ENCODE results near the gene AKR1C4.
"Not testable (repeated sequence)": the region's sequence is repeated elsewhere in the genome, so short reads cannot be mapped to it uniquely, and the experiment has no call there.

Gene AKR1C4

DNA sequence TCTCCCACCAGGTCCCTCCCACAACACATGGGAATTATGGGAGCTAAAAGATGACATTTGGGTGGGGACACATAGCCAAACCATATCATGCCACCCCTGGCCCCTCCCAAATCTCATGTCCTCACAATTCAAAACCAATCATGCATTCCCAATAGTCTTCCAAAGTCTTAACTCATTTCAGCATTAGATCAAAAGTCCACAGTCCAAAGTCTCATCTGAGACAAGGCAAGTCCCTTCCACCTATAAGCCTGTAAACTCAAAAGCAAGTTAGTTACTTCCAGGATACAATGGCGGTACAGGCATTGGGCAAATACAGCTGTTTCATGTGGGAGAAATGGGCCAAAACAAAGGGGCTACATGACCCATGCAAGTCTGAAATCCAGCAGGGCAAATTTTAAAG lies 13.1 kb downstream of the AKR1C4 start:
- DNase-seq: not testable (repeated sequence)

DNA sequence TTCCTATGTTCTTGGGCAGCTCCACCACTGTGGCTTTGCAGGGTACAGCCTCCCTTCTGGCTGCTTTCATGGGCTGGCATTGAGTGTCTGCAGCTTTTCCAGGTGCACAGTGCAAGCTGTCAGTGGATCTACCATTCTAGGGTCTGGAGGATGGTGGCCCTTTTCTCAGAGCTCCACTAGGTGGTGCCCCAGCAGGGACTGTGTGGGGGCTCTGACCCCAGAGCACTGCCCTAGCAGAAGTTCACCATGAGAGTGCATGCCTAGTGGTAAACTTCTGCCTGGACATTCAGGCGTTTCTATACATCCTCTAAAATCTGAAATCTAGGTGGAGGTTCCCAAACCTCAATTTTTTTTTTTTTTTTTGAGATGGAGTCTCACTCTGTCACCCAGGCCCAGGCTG lies 13.6 kb downstream of the AKR1C4 start:
- DNase-seq: not testable (repeated sequence)

DNA sequence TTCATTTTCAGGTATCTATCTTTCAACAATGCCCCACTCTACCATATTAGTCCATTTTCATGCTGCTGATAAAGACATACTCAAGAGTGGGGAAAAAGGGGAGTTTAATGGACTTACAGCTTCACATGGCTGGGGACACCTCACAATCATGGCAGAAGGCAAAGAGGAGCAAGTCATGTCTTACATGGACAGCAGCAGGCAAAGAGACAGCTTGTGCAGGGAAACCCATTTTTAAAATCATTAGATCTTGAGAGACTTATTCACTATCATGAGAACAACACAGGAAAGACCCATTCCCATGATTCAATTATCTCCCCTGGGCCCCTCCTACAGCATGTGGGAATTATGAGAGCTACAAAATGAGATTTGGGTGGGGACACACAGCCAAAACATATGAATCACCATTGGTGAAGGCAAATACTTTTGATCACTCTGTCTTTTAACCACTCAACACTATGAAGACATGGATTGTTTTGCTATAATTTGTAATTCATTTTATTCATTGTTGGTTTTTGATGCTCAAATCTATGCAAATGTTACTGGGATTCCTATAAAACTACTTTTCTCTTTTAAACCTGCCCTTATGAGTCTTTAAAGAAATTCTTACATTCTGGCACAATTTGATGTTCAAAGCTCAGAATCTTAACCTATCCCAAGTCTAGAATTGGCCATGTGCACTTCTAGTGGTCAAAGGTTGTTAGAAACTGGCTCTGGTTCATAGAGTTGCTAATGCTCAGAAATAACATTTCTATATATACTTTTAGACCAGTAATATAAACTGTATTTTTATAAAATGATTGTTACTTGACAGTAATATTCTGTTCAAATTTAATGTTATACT lies 15.3 kb downstream of the AKR1C4 start:
- no peak for DNase-seq

DNA sequence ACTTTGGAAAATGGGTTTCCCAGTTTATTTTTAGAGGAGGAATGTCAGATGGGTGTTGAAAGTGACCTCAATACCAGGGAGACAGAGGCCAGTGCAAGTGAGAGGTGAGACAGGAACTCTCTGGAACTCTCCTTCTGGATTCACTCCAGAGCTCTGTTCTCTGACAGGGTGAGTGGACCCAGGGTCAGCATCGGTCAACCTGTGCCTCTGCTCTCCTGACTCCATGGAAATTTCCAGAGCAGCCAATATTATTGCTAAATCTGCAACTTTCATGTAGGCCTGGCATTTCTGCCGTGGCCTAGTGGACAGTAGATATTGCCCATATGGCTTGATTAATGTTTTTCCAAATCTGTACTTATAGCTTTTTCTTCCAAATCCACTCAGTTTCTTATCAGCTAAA lies 20.2 kb downstream of the AKR1C4 start:
- no peak for DNase-seq

DNA sequence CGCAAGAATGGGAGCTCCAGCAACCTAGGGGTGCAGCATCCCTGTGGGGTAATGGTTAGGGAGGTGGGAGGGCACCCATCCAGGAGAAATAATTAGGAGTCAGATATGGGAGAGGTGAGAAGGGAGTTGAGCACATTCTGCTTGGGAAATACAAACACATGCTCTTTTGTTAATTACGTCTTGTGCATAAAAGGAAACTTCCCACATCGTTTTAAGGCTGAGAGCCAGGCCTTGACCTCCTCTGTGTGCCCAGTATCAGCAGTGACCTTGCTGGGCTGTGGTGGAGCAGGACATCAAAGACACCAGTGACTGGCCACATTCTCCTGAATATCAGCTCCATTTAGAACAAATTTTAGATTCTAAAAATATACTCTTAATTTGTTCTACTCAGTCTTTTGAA lies 22.6 kb downstream of the AKR1C4 start:
- no peak for DNase-seq

DNA sequence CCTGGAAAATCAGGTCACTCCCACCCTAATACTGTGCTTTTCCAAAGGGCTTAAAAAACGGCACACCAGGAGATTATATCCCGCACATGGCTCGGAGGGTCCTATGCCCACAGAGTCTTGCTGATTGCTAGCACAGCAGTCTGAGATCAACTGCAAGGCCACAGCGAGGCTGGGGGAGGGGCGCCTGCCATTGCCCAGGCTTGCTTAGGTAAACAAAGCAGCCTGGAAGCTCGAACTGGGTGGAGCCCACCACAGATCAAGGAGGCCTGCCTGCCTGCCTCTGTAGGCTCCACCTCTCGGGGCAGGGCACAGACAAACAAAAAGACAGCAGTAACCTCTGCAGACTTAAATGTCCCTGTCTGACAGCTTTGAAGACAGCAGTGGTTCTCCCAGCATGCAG lies 26.3 kb downstream of the AKR1C4 start:
- DNase-seq: not testable (repeated sequence)

DNA sequence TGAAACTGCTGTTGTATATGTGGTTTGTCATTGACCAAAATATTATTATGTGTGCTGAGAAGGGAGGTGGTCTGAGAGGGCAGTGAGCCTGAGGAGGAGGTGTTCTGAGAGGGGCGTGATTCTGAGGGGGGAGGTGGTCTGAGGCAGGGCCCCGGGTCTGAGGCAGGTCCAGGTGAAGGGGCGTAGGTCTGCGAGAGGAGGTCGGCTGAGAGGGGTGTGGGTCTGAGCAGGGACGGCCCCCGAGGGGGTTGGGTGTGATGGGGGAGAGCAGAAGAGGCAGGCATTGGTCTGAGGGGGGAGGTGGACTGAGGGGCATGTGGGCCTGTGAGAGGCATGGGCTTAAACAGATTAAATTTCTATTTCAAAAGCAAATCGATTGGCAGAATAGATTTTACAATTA lies 32.4 kb downstream of the AKR1C4 start:
- DNase-seq: no peak

DNA sequence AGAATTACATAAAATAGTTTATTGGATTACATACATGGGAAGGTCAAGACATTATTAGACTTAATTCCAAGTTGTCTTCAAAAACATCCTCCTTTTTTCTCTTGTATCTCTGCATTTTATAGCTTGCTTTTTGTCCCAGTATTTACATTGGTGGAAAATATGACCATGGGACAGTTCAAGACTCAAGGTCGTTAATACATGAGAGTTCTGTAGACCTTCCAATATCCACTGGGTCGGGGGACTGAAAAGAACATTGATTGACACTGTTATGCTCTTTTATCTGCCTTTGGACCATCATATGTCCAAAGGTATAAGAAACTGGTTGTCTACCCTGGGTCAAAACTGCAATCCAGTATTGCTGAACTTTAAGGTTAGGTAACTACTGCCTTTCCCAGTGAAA lies 36.7 kb downstream of the AKR1C4 start:
- DNase-seq: no peak

DNA sequence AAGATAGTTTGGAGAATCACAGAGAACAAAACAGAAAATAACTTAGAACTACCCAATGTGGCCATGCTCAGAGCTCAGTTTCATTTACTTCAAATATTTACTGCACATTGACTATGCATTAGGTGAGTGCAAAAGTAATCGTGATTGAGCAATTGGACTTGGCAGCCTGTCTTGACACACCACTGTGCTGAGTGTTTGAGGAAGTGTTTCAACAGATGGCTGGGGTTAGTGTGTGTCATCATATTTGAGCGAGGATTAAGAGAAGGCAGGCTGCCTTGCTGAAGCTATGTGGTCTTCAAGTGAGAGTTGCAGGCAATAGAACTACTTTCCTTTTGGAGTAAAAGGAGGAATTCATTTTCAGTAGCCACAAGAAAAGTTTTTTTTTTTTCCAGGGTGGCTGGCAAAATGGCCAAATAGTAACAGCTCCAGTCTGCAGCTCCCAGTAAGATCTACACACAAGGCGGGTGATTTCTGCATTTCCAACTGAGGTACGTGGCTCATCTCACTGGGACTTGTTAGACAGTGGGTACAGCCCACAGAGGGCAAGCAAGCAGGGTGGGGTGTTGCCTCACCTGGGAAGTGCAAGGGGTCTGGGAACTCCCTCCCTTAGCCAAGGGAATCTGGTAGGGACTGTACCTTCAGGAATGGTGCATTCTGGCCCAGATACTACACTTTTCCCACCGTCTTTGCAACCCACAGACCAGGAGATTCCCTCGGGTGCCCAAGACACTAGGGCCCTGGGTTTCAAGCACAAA lies 37.6 kb downstream of the AKR1C4 start:
- no peak for DNase-seq

DNA sequence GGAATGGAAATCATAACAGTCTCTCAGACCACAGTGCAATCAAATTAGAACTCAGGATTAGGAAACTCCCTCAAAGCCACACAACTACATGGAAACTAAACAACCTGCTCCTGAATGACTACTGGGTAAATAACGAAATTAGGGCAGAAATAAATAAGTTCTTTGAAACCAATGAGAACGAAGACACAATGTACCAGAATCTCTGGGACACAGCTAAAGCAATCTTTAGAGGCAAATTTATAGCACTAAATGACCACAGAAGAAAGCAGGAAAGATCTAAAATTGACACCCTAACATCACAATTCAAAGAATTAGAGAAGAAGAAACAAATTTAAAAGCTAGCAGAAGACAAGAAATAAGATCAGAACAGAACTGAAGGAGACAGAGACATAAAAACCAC lies 40.9 kb downstream of the AKR1C4 start:
- DNase-seq: not testable (repeated sequence)

DNA sequence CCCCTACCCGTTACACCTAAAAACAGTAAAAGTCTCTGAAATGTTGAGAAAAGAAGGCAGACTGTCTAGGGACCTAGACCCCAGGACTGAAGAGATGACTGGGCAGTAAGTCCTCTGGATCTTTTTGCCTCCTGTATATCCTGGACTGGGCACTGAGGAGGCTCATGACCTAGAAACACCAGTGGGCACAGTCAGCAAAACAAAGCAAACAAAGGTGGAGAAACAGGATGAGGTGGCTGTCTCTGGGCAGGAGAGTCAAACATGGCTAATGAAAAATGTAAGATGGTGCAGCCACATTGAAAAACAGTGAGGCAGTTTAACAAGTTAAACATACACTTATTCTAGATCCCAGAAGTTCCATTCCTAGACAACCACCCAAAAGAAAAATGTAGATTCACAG lies 45.9 kb downstream of the AKR1C4 start:
- no peak for DNase-seq

DNA sequence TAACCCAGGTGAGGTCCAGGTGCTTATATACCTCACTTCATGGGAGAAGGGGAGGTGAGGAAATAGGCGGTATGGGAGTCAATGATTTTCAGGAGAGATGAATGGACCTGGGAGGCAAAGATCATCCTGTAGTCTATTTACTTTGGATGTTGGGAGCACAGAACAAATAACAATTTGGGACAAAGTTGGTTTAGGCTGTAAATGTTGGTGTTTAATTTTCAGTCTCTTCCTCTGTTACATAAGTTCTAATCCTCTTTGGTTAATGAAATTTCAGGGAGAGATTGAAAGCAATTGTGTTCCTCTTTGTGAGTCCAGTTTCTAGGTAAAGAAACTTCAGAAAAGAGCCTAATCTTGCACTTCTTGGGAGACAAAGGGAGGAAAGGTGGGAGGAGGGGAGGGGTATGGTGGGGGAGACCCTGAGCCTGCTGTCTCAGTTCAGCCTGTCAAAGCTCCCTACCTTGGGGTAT lies 46.9 kb downstream of the AKR1C4 start:
- no peak for DNase-seq

DNA sequence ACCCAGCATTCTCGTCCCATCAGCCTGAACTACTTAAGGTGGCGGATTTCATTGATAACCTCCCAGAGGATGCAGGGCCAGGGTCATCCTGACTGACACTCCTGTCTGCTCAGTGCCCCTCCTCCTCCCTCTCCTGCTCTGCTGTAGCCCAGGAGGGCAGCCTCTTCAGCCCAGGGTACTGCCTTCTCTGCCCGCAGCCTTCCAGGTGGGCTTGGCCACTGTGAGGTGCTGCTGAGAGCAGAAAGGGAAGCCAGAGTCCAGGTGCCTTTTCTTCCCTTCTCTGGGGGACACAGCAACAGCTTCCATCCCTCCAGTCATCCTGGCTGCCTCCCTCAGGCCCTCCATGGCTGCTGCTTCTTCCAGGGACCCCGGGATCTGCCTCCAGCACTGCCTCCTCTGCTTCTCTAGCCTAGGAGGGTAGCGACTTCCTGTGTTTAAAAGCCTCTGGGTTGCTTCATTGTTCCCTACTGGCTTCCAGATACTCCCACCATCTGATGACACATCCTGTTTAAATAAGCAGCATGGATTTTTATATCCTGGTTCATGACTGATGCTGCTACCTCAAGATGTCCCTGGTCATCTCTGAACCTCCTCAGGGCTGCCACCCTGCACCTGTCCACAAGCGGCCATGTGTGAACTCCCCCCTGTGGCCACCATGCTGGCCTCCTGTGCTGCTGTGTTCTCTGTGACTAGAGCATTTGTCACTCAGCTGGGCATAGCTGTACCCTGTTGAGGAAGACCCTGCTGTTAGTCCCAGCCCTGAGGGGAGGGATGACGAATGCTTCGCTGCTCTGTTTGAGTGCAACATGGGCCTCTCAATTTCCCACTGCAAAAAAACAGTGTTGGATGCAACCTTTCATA lies 55.8 kb downstream of the AKR1C4 start:
- no peak for DNase-seq

DNA sequence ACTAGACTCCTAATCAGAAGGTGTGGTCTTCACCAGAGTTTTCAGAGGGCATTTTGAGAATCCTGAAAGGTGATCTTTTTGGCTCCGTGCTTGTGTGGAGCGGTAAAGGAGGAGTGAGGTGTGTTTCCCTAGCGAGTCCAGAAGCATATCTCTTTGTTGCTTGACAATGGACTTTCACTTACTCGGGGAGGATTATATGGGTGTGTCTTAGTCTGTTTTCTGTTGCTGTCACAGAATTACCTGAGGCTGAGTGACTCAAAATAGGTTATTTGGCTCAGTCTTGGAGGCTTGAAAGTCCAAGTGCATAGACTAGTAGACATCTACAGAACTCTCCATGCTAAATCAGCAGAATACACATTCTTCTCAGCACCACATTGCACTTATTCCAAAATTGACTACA lies 57.9 kb downstream of the AKR1C4 start:
- DNase-seq: no peak

DNA sequence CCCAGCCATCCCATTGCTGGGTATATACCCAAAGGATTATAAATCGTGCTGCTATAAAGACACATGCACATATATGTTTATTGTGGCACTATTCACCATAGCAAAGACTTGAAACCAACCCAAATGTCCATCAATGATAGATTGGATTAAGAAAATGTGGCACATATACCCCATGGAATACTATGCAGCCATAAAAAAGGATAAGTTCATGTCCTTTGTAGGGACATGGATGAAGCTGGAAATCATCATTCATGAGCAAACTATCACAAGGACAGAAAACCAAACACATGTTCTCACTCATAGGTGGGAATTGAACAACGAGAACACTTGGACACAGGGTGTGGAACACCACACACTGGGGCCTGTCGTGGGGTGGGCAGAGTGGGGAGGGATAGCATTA lies 61.1 kb downstream of the AKR1C4 start:
- not testable (repeated sequence) for DNase-seq

DNA sequence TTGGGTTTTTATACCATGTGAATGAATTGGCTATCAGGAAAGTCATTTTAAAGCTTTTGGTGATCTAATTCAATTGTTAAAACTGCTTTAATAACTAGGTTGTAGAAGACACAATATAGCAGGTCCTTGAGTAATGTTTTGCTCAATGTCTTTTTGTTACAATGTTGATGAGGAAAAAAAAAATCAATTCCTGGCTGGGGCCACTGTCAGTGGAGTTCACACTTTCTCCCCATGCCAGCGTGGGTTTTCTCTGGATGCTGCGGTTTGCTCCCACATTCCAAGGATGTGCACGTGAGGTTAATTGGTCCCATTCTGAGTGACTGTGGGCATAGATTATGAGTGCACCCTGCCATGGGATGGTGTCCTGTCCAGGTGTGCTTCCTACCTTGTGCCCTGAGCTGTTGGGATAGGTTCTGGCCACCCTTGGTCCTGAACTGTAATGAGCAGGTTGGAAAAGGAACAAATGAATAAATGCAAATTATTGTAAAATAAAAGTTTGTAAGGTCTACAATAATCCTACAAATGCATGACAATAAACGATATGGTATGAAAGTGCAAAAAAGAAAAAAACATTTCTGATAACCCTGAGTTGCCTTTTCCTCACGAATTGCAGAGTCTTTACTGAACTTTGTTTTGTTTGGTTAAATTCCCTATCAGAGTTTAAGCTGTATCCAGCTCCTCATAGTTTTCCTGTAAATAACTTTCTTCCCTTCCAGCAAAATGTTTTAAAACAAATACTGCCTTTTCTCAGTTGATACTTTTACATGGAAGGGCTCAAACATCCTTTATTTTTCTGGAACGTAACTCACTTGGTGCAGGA lies 62.7 kb downstream of the AKR1C4 start:
- no peak for DNase-seq

DNA sequence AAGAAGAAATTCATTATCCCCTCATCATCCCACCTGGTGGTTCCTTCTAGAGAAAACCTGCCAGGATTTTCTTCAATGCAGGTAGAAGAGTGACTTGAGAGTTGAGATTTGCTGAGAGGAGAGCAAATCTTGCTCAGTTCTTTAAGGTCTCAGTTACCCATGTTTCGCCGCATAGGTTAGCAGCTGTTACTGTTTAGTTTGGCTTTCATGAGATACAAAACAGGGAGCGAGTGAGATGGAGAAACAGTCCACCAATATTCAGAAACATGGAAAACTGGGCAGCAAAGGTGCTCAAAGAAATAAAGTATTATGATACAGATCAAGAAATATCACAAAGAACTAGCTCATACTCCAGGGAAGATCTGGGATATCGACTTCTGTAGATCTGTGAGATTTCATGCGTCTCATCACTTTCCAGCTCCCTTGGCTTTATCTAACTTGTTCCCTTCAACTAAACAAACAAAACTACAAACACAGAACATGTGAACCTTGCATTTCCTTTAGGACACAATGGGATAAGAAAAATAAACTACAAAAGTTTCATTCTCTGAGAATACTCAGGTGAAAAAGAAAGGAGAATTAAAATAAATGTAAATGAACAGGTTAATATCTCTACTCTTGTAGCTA lies 63.4 kb downstream of the AKR1C4 start:
- DNase-seq: no peak

DNA sequence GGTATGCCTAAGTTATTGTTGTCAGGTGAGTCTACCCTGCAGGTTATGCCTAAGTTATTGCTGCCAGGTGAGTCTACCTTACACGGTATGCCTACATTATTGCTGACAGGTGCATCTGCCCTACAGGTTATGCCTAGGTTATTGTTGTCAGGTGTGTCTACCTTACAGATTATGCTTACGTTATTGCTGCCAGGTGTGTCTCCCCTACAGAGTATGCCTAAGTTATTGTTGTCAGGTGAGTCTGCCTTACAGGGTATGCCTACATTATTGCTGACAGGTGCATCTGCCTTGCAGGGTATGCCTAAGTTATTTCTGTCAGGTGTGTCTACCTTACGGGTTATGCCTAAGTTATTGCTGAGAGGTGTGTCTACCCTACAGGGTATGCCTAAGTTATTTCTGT lies 64.2 kb downstream of the AKR1C4 start:
- no peak for DNase-seq

DNA sequence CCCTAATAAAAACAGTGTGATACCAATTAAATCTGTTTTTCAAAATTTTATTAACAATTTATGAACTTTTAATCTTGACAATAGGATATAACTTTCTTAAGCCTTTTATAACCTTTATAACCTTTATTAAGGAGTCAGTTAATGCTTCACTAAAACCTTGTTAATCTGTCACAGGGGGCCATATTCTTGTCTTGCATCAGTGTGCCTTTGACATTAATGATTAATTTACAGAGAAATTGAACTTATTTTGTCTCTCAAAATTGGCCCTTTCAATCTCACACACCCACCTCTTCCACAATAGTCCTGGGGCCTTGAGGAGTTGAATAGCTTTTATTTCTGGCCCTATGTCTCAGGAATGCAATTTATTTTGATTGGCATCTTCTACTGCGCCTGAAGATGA lies 68.5 kb downstream of the AKR1C4 start:
- DNase-seq: no peak

DNA sequence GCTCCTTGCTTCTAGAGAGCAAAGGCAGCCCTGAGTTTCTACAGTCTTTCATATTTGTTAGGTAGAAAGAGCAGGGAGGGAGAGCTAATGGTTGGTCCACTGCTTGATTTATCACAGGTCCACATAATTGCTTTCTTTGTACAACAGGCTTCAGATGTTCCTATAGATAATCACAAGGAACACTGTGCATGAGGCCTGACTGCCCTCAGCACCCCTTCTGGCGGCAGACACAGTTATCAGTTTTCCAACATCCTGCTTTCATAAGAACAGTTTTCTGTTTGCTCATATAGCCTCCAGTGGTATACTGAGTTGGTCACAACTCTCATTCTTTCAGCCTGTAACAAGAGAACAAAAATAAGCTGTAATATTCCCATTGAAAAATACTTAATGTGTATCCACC lies 69.7 kb downstream of the AKR1C4 start:
- no peak for DNase-seq

DNA sequence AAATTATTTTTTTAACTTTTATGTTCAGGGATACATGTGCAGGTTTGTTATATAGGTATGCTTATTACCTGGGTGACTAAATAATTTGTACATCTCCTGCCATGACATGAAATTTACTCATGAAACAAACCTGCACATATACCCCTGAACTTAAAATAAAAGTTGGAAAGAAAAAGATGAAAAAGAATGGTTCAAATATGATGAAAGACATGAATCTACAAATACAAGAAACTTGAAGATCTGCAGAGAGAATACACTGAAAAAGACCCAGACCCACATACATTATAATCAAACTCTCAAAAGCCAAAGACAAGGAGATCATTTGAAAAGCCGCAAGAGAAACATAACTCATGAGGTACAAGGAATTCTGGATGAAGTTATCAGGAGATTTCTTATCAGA lies 70.2 kb downstream of the AKR1C4 start:
- no peak for DNase-seq

DNA sequence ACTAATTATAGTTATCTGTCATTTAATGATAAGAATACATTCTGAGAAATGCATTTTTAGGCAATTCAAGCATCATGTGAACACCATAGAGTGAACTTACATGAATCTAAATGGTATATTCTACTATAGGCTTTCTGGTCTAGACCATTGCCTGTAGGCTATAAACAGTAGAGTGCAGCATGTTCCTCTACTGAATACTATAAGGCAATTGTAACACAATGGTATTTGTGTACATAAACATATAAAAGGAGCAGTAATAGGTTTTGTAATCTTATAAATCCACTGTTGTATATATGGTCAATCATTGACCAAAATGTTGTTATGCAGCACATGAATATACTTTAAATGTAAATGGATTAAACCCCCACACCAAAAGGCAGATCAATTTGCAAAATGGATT lies 71.6 kb downstream of the AKR1C4 start:
- no peak for DNase-seq
